Activated CD4-positive, alpha-beta T cell treated with anti-CD3 and anti-CD28 coated beads, Interleukin-2, amount 10 ng/mL, durations not matched to agents 7 days and 5 days (primary cell): ENCODE measurements around the gene MRPL20. TPM values are rescaled to one million over a fixed set of nuclear protein-coding genes. Genes with fewer than 3 reads are reported as not detected.
"Not testable (repeated sequence)": the region's sequence is repeated elsewhere in the genome, so short reads cannot be mapped to it uniquely, and the experiment has no call there.

Source experiments
- CTCF ChIA-PET: fragments of 350-600 bp; sonication (Branson Sonifier 250); formaldehyde crosslinking; loops from one replicate; lab custom pipeline; 2021; ENCODE audit warnings: antibody characterized with exemption; lab: Charles Lee
- POLR2A ChIA-PET: fragments of 350-600 bp; sonication (Branson Sonifier 250); formaldehyde crosslinking; loops from one replicate; lab custom pipeline; 2021; ENCODE audit warnings: antibody characterized with exemption; lab: Charles Lee
- DNase-seq: peaks from one replicate; pipeline ENCODE4 v3.0.0-alpha.2; 2020
- H3K27ac Mint-ChIP-seq: one replicate; pipeline ENCODE4 v1.8.0; 2021; ENCODE audit warnings: mild to moderate bottlenecking, moderate library complexity, mixed read lengths
- H3K27me3 Mint-ChIP-seq: one replicate; pipeline ENCODE4 v1.8.0; 2021; ENCODE audit warnings: mixed read lengths
- H3K36me3 Mint-ChIP-seq: one replicate; pipeline ENCODE4 v1.8.0; 2021; ENCODE audit warnings: low read depth, mixed read lengths
- H3K4me1 Mint-ChIP-seq: one replicate; pipeline ENCODE4 v1.8.0; 2021; ENCODE audit warnings: mixed read lengths
- H3K4me3 Mint-ChIP-seq: one replicate; pipeline ENCODE4 v1.8.0; 2021; ENCODE audit warnings: mild to moderate bottlenecking, moderate library complexity, mixed read lengths
- H3K9me3 Mint-ChIP-seq: one replicate; pipeline ENCODE4 v1.8.0; 2021; ENCODE audit warnings: mixed read lengths
- total RNA-seq, 2 experiments: library from RNA; stranded (reverse); gene quantifications; one replicate each; pipeline ENCODE4 v1.2.3, GENCODE V29; 2021

Gene MRPL20
- total RNA-seq: 100 to 1,000 TPM in 1 of 2 experiments, 10 to 100 TPM in 1; 98.6 to 107 TPM

GRCh38 chr1:1406821-1407635 lies at the start of gene MRPL20:
MRPL20 (minus strand) TSS chr1:1407293; CDS start chr1:1407217, 76 bp downstream.
- peaks cover 34% of the 10 kb centered on the region for H3K36me3 Mint-ChIP-seq

DNA sequence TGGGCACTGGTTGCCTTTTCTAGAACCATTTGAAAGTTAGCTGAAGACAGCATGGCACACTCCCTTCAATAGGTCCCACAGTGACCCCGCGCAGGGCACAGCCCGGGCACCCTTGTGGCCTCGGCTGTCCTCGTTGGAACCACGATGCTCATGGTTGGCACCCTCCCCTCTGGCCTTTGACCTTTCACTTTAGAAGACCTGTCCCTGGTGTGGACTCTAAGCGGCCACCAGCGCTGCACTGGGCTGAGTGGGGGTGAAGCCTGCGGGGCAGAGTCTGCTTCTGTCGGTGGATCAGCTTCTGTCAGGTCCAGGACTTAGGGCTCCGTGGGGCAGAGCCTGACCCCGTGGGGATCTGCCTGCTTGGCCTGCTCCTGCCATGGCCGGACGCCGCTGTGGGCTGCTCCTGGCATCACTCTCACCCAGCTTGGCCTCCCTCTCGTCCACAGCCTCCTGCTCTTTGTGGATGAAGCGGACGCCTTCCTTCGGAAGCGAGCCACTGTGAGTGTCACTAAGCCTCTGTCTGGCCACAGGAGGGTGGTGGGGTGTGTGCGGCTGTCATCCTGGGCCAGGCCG lies 49.7 kb upstream of the MRPL20 start:
- DNase-seq, H3K4me1 Mint-ChIP-seq, H3K27ac Mint-ChIP-seq, H3K4me3 Mint-ChIP-seq, H3K36me3 Mint-ChIP-seq, H3K27me3 Mint-ChIP-seq, H3K9me3 Mint-ChIP-seq, CTCF ChIA-PET: not testable (repeated sequence)
- POLR2A ChIA-PET: interaction anchor here (0.6 kb wide), 1 partner anchor 1365 kb away, joined by 3 read pairs; no protein-coding TSS in a partner anchor

More at GRCh38 chr1:1406821-1407635, at the start of gene MRPL20:
- CTCF ChIA-PET: interaction anchor here (0.5 to 2.0 kb wide), 4 partner anchors 9 to 176 kb away, joined by 3 to 14 read pairs (median 4); partner anchors contain the start of gene CCNL2
- peak; percentile 97 for DNase-seq
- no peaks in the 10 kb centered on the region for H3K27me3 Mint-ChIP-seq
- H3K9me3 Mint-ChIP-seq: no peaks in the 10 kb centered on the region
- peak within 1 kb of the TSS; percentile 93 for H3K27ac Mint-ChIP-seq
- peaks cover 36% of the 10 kb centered on the region for H3K4me1 Mint-ChIP-seq
- POLR2A ChIA-PET: interaction anchor here (0.7 kb wide), 1 partner anchor 27 kb away, joined by 3 read pairs; no protein-coding TSS in a partner anchor
- peak within 1 kb of the TSS; percentile 82 for H3K4me3 Mint-ChIP-seq

- H3K27me3 Mint-ChIP-seq, H3K27ac Mint-ChIP-seq, DNase-seq, H3K36me3 Mint-ChIP-seq, H3K4me3 Mint-ChIP-seq, H3K4me1 Mint-ChIP-seq, POLR2A ChIA-PET, H3K9me3 Mint-ChIP-seq, CTCF ChIA-PET: not testable (repeated sequence)
Observed at GRCh38 chr1:1455934-1456333, 48.8 kb upstream of the MRPL20 start.

DNA sequence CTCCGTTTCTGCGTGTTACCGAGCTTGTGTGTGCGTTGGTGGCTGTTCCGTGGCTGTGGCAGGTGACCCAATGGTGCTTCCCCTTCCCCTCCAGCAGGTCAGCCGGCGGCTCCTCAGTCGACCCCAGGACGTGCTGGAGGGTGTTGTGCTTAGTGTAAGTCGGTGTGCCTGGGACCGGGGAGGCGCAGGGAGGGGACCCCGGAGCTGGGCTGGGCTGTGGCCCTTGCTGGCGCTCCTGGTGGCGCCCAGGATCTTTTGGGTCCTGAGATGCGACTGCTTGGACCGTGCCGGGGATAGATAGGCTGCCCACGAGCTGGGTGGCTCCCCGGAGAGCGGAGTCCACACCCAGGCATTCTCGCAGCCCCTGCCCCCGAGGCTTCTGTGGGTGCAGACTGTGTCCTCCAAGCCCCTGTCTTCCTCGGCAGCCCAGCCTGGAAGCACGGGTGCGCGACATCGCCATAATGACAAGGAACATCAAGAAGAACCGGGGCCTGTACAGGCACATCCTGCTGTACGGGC lies 48.3 kb upstream of the MRPL20 start:
- H3K27ac Mint-ChIP-seq: no peak overlapping the region
- H3K4me1 Mint-ChIP-seq: no peaks in the 10 kb centered on the region
- no peaks in the 10 kb centered on the region for H3K36me3 Mint-ChIP-seq
- H3K9me3 Mint-ChIP-seq: no peaks in the 10 kb centered on the region
- DNase-seq: no peak
- CTCF ChIA-PET: no interaction called here
- no peak overlapping the region for H3K4me3 Mint-ChIP-seq
- no peaks in the 10 kb centered on the region for H3K27me3 Mint-ChIP-seq
- POLR2A ChIA-PET: no interaction called here

DNA sequence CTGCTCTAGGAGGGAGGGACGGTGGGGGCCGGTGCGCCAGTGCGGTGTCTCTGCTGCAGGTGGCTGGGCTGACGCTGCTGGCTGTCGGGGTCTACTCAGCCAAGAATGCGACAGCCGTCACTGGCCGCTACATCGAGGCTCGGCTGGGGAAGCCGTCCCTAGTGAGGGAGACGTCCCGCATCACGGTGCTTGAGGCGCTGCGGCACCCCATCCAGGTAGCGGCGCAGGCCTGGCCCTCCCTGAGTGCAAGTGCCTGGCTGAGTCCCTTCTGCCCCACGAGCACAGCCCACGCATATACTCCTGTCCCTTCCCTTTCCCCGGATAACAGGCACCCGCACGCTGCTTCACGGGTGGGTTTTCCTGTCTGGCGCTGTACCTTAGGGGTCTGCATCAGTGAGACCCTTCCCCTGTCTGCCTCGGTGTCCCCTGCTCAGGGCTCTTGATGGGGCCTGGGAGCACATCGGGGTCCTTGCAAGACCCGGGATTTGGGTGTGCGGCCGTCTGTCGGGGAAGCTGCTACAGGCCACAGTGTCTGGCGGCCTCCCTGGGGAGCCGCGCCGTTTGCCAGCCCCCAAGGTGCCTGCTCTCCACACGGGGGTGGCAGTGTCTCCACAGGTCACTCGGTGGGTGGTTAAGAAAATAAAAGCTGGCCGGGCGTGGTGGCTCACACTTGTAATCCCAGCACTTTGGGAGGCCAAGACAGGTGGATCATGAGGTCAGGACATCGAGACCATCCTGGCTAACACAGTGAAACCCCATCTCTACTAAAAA lies 47.4 kb upstream of the MRPL20 start:
- DNase-seq, H3K9me3 Mint-ChIP-seq, H3K36me3 Mint-ChIP-seq, POLR2A ChIA-PET, H3K4me1 Mint-ChIP-seq, H3K27me3 Mint-ChIP-seq, H3K27ac Mint-ChIP-seq, H3K4me3 Mint-ChIP-seq, CTCF ChIA-PET: not testable (repeated sequence)

DNA sequence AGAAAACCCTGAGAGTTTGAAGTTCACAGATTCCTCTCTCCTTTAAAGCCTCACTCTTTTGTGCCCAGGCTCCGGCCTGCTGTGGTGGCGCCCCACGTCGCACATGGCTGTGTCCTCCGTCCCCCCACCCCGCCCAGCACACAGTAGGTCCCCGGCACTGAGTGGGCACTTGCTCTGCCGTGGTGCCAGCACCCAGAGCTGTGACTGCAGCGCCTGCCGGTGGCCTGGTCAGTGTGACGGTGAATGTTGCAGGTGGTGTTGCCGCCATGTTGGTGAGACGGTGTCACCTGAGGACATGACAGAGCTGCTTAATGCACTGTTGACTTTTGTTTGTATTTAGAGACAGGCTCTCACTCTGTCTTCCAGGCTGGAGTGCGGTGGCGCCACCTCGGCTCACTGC lies 45.8 kb upstream of the MRPL20 start:
- H3K27me3 Mint-ChIP-seq: no peaks in the 10 kb centered on the region
- no peaks in the 10 kb centered on the region for H3K4me1 Mint-ChIP-seq
- H3K36me3 Mint-ChIP-seq: no peaks in the 10 kb centered on the region
- ChIA-PET POLR2A (no interaction called here), CTCF (no interaction called here)
- DNase-seq: no peak
- H3K9me3 Mint-ChIP-seq: no peaks in the 10 kb centered on the region
- no peak overlapping the region for H3K4me3 Mint-ChIP-seq
- H3K27ac Mint-ChIP-seq: no peak overlapping the region

GRCh38 chr1:1452365-1452739 lies 45.3 kb upstream of the MRPL20 start:
- DNase-seq, H3K27me3 Mint-ChIP-seq, CTCF ChIA-PET, H3K4me3 Mint-ChIP-seq, H3K4me1 Mint-ChIP-seq, H3K27ac Mint-ChIP-seq, H3K36me3 Mint-ChIP-seq, POLR2A ChIA-PET, H3K9me3 Mint-ChIP-seq: not testable (repeated sequence)

GRCh38 chr1:1451696-1452364 lies 44.7 kb upstream of the MRPL20 start:
- Mint-ChIP-seq H3K27ac (no peak overlapping the region), H3K4me3 (no peak overlapping the region), H3K9me3 (no peaks in the 10 kb centered on the region), H3K4me1 (no peaks in the 10 kb centered on the region), H3K36me3 (no peaks in the 10 kb centered on the region), H3K27me3 (no peaks in the 10 kb centered on the region)
- DNase-seq: no peak
- POLR2A ChIA-PET: no interaction called here
- CTCF ChIA-PET: no interaction called here

- H3K4me1 Mint-ChIP-seq, DNase-seq, H3K27ac Mint-ChIP-seq, H3K36me3 Mint-ChIP-seq, POLR2A ChIA-PET, H3K27me3 Mint-ChIP-seq, H3K4me3 Mint-ChIP-seq, H3K9me3 Mint-ChIP-seq: not testable (repeated sequence)
- CTCF ChIA-PET: interaction anchor here (0.6 to 0.7 kb wide), 2 partner anchors 80 to 167 kb away, joined by 3 to 4 read pairs; no protein-coding TSS in a partner anchor
Observed at GRCh38 chr1:1450616-1451015, 43.5 kb upstream of the MRPL20 start.

DNA sequence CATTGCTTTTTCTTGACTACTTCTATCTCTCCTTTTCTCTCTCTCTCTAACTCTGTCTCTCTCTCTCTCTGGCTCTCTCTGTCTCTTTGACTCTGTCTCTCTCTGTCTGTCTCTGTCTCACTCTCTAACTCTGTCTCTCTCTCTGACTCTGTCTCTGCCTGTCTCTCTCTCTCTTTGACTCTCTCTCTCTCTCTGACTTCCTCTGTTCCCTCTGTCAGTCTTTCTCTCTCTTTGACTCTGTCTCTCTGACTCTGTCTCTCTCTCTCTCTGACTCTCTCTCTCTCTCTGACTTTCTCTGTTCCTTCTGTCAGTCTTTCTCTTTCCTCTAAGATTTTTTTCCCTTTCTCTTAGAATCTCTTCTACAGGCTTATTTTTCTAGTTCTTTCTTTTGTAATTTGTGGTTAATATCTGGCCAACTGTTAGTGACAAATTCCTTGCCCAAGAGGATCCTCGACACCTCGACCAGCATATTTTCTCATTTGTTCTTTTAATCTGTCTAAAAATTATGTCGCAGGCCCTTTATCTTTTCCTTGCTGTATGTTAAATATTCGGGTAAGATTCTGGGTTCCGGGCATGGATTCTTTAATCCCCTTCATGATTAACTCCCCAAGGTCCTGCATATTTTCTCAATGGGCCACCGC lies 42.1 kb upstream of the MRPL20 start, which contains the start of gene ATAD3C:
Gene ATAD3C (plus strand): TSS at position 591 of the 641 bp plus-strand sequence. CDS start 995 bp downstream, outside the sequence.
- no peak within 1 kb of the TSS for H3K27ac Mint-ChIP-seq
- CTCF ChIA-PET: no interaction called here
- no peak for DNase-seq

DNA sequence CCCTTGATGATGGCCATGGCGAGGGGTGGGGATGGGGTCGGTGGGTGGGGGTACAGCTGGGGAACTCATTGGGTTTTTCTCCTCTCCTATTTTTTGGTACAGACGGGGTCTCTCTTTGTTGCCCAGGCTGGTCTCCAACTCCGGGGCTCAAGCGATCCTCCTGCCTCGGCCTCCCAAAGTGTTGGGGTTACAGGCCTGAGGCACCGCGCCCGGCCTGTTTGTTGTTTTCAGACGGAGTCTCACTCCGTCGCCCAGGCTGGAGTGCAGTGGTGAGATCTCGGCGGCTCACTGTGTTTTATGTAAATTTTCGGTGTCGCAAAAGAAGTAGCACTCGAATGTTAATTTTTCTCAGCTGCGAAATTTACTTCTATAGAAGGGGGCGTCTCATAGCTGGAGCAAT lies 39.5 kb upstream of the MRPL20 start:
- H3K36me3 Mint-ChIP-seq, CTCF ChIA-PET, H3K27ac Mint-ChIP-seq, DNase-seq, H3K27me3 Mint-ChIP-seq, H3K4me3 Mint-ChIP-seq, H3K9me3 Mint-ChIP-seq, POLR2A ChIA-PET, H3K4me1 Mint-ChIP-seq: not testable (repeated sequence)

More for the DNA sequence above, 42.1 kb upstream of the MRPL20 start, which contains the start of gene ATAD3C:
- Mint-ChIP-seq H3K27me3 (no peaks in the 10 kb centered on the region), H3K4me1 (no peaks in the 10 kb centered on the region), H3K9me3 (no peaks in the 10 kb centered on the region), H3K36me3 (no peaks in the 10 kb centered on the region), H3K4me3 (no peak within 1 kb of the TSS)
- POLR2A ChIA-PET: no interaction called here
